Suprapubic skin (tissue), 4 donors: Measurements from ENCODE around the gene LCN10.

Experiments
- EP300 ChIP-seq: sonication (generic); formaldehyde crosslinking; IDR thresholded peaks from one replicate; pipeline ENCODE4 v1.6.1; 2017; ENCODE audit warnings: antibody characterized with exemption
- POLR2AphosphoS5 ChIP-seq, 3 donors: sonication (generic); formaldehyde crosslinking; IDR thresholded peaks; one replicate each; pipeline ENCODE4 v1.6.1; 2017; ENCODE audit warnings: antibody characterized with exemption in 3 of 3
- TF ChIP-seq, protein P1 (sequence below), 2 donors: fragments of 200-600 bp in 1 of 2; fragments of 450-650 bp in 1 of 2; sonication (generic) in 1 of 2; IDR thresholded peaks; one replicate each; pipeline ENCODE4 v1.5.1; 2016 to 2019; ENCODE audit warnings: antibody characterized with exemption in 2 of 2, mild to moderate bottlenecking in 1 of 2, moderate library complexity in 1 of 2

GRCh38 chr9:136740069-136740468, 2.7 kb downstream of the LCN10 start:
- TF ChIP-seq, protein P1, sequence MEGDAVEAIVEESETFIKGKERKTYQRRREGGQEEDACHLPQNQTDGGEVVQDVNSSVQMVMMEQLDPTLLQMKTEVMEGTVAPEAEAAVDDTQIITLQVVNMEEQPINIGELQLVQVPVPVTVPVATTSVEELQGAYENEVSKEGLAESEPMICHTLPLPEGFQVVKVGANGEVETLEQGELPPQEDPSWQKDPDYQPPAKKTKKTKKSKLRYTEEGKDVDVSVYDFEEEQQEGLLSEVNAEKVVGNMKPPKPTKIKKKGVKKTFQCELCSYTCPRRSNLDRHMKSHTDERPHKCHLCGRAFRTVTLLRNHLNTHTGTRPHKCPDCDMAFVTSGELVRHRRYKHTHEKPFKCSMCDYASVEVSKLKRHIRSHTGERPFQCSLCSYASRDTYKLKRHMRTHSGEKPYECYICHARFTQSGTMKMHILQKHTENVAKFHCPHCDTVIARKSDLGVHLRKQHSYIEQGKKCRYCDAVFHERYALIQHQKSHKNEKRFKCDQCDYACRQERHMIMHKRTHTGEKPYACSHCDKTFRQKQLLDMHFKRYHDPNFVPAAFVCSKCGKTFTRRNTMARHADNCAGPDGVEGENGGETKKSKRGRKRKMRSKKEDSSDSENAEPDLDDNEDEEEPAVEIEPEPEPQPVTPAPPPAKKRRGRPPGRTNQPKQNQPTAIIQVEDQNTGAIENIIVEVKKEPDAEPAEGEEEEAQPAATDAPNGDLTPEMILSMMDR (IDR thresholded peaks at IDR 0.05): no peak
- no peak for TF ChIP-seq EP300
- no peak for TF ChIP-seq POLR2AphosphoS5 (IDR thresholded peaks at IDR 0.05)
